Measurements from ENCODE around the gene RPL21.
"Not testable (repeated sequence)": the region's sequence is repeated elsewhere in the genome, so short reads cannot be mapped to it uniquely, and the experiment has no call there.

The RPL21 gene

DNA sequence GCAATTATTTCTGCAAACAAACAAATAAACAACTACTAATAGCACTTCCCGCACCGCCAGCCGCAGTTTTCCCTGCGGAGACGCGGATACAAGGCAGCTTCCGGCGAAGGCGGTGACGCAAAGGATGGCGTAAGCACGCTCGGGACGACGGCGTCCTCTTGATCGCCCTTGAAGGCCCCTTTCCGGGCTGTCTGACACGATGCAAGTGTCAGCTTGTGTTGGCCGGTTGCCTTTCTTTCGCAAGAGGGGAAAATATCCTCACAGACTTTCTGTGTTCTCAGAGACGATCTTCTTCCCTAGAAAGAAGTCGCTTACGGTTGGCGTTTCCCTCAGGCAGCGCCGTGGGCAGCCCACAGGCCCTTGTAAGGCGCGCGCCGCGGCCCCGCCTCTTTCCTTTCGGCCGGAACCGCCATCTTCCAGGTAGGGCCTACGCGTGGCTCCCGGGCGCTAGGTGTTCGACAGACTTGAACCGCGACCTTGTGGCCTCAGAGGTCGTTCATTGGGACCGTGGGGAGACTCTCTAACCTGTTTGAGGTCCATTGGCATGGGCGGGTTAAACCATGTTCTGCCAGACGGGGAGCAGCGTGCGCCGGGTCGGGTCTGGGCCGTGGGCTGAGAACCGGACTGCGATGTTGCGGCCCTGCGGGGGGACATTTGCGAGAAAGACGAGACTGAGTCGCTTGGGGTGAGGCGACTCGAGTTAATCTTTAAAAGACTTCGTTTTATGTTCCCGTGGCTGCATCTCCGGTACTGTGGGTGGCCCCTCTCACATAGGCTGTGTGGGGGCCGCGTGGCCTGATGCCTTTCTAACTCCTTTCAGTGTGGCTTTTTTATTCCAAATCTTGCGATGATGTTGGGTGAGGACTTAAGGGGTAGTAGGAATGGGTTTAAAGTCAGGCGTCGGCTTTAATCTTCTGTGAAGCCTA is at the start of gene RPL21:
Gene RPL21 (plus strand): TSS at position 393 of the 926 bp plus-strand sequence. CDS start 2,219 bp downstream, outside the sequence.
- DNase-seq = peak; percentile 94

DNA sequence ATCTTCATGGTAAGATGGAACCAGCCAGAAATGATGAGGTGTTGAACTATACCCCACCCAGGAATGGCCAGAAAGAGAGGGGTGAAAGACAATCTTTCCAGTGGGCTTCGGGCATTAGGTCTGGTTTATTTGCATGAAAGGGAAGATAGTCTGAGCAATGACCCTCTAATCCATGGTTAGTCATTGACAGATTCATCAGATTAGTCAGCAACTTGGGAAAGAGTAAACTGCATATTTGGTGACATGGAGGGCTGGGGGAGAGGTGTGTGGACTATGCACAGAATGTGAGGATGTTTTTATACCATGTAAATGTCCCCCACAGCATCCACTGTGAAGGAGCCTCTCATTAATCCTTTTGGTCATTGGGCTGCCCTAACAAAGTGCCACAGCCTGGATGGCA is 49.7 kb upstream of the RPL21 start:
- no peak for DNase-seq

DNA sequence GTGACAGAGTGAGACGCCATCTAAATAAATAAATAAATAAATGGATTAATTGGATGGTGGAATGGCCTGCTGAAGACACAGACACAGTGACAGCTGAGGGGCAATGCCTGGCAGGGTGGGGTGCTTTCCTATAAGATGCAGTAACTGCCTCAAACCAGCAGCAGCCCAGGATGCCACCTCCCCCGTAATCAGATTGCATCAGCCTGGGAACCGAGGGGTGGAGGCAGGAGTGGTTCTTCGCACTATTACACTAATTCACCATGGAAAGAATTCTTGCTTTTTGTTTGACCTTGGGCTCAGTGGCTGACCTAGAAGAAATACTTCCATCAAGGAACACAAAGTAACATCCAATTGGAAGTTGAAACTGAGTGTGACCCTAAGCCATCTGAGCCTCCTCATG is 48.2 kb upstream of the RPL21 start:
- DNase-seq = no peak

DNA sequence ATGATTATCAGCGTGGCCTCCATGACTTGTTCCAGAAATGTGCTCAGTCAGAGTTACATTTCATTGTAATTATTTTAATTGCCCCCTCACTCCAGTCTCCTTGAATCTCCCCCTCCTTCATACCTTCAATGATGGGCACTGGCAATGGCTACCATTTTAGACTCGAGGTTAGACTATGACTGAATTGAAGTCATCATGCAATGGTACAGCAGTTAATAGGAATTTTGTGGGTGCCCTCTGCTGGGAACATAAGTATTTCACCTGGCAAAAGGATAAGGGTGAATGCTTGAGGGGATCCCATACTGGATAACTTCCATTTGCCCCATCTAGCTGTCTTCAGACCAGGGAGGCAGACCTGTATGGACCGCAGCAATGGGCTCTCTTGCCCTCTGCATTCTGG is 47.5 kb upstream of the RPL21 start:
- DNase-seq = no peak

DNA sequence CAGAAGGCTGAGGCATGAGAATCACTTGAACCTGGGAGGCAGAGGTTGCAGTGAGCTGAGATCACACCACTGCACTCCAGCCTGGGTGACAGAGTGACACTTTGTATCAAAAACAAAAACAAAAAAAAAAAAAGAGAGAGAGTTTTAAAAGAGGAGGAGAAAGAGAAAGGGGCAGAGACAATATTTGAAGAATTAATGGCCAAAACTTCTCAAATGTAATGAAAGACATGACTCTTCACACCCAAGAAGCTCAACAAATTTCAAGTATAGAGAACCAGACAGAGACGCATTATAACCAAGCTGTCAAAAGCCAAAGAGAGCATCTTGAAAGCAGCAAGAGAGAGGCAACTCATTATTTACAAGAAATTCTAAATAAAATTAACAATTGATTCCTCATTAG is 42.8 kb upstream of the RPL21 start:
- no peak for DNase-seq

DNA sequence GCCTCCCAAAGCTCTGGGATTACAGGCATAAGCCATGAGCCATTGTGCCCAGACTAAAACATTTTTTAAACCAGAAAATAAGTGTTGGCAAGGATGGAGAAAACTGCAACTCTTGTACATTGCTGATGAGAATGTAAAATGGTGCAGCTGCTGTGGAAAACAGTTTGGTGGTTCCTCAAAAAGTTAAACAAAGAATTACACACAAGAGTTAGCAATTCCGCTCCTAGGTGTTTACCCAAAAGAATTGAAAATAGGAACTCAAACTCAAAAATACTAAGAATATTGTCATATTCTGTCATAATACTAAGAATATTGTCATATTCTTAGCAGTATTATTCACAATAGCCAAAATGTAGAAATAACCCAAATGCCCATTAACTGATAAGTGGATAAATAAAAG is 40.1 kb upstream of the RPL21 start:
- DNase-seq = no peak

DNA sequence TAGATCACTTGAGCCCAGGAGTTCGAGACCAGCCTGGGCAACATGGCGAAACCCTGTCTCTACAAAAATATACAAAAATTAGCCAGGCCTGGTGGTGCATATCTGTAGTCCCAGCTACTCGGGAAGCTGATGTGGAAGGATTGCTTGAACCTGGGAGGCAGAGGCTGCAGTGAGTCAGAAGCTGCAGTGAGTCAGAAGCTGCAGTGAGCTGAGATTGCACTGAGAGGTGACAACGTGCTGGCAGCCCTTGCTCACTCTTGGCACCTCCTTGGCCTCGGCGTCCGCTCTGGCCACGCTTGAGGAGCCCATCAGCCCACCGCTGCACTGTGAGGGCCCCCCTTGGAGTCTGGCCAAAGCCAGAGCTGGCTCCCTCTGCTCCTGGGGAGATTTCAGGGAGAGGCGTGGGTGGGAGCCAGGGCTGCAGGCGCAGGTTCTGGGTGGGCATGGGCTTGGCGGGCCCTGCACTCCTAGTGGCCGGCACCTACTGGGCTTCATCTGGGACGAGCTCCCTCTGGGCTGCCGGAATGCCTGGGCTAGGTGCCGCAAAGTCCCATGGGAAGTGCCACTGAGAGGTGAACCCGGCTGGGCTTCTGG is 39.5 kb upstream of the RPL21 start:
- no peak for DNase-seq

DNA sequence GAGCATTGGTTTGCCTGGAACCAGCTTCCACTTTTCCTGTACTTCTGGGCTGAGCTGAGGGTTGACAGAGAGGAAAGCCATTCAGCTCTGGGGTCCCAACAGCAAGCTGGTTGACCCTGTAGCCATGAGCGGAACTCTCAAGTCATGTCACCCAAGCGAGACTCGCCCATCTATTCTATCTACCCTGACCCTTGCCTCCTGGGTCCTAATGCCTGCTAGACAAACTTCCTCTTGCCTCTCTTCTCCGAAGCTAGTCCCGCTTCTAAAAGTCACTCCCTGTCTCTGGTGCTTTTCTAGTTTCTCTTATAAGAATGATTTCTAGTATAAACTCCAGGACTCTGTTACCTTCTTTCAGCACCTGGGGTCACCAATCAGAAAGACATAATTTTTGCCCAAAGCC is 38.0 kb upstream of the RPL21 start:
- not testable (repeated sequence) for DNase-seq

DNA sequence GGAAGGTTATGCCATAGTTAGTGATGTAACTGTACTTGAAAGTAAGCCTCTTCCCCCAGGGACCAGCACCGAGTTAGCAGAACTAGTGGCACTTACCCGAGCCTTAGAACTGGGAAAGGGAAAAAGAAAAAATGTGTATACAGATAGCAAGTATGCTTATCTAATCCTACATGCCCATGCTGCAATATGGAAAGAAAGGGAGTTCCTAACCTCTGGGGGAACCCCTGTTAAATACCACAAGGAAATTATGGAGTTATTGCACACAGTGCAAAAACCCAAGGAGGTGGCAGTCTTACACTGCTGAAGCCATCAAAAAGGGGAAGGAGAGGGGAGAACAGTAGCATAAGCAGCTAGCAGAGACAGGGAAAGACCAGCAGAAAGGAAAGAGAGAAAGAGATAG is 33.6 kb upstream of the RPL21 start:
- DNase-seq = not testable (repeated sequence)

DNA sequence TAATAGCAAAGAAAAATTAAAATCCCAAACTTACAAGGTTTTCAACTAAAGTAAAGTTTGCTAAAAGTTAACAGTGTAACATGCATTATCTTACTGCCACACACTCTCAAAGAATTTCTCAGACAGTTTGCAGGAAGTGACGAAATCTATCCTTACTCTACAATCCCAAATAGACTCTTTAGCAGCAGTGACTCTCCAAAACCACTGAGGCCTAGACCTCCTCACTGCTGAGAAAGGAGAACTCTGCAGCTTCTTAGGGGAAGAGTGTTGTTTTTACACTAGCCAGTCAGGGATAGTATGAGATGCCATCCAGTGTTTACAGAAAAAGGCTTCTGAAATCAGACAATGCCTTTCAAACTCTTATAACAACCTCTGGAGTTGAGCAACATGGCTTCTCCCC is 32.5 kb upstream of the RPL21 start:
- not testable (repeated sequence) for DNase-seq

DNA sequence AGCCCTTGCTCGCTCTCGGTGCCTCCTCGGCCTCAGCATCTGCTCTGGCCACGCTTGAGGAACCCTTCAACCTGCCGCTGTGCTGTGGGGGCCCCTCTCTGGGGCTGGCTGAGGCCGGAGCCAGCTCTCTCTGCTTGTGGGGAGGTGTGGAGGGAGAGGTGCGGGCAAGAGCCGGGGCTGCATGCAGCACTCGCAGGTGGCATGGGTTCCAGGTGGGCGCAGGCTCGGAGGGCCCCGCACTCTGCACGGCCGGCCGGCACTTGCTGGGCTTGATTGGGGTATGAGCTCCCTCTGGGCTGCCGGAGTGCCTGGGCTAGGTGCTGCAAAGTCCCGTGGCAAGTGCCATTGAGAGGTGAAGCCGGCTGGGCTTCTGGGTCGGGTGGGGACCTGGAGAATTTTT is 31.7 kb upstream of the RPL21 start:
- DNase-seq = no peak

DNA sequence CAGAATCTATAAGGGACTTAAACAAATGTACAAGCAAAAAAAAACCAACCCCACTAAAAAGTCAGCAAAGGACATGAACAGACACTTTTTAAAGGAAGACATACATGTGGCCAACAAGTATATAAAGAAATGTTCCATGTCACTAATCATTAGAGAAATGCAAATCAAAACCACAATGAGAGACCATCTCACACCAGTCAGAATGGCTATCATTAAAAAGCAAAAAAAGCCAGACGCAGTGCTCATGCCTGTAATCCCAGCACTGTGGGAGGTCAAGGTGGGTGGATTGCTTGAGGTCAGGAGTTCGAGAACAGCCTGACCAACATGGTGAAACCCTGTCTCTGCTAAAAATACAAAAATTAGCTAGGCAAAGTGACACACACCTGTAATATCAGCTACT is 29.3 kb upstream of the RPL21 start:
- DNase-seq = not testable (repeated sequence)

DNA sequence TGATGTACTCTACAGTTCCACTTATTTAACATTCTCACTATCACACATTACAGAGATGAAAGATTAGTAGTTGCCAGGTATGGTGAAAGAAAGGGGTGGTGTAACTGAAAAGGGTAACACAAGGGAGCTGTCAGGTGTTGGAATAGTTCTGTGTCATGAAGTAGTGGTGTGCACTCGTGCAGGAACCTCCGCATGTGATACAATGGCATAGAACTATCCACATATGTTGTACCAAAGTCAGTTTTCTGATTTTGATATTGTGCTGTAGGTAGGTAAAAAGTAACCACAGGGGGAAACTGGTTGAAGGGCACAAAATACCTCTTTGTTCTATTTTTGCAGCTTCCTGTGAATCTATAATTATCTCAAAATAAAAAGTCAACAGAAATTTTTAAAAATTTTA is 24.4 kb upstream of the RPL21 start:
- no peak for DNase-seq

DNA sequence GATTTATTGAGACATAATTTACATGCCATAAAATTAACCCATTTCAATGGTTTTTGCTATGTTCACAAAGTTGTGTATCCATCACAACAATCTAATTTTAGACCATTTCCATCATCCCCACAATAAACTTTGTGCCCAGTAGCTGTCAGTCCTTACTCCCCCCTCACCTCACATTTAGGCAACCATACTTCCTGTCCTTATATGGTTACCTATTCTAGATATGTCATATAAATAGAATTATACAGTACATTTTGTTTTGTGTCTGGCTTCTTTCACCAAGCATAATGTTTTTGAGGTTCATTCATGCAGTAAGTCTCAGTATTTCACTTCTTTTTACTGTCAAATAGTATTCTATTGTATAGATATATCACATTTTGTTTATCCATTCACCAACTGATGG is 23.2 kb upstream of the RPL21 start:
- no peak for DNase-seq

DNA sequence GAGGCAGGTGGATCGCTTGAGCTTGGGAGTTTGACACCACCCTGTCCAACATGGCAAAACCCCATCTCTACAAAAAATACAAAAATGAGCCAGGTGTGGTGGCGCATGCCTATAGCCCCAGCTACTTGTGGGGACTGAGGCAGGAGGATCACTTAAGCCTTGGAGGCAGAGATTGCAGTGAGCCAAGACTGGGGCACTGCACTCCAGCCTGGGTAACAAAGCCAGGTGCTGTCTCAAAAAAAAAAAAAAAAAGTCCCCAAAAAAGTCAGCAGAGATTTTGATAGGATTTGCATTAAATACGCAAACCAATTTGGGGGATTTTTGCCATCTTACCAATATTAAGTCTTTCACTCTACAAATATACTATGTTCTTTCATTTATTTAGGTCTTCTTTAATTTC is 21.7 kb upstream of the RPL21 start:
- DNase-seq = no peak

DNA sequence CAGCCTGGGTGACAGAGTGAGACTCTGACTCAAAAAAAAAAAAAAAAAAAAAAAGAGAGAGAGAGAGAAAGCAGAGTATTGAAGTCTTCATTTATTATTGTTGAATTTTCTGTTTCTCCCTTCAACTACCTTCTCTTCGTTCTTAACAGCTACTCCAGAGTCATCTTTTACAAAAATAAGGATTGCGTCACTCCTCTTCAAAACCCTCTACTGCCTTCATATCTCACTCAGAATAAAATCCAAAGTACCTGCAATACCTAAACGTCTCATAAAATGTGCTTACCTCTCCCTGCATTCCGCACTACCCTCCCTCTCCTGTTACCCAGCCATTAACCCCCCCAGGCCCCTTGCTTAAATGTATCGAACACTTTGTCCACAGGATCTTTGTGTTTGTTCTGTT is 17.4 kb upstream of the RPL21 start:
- DNase-seq = no peak

DNA sequence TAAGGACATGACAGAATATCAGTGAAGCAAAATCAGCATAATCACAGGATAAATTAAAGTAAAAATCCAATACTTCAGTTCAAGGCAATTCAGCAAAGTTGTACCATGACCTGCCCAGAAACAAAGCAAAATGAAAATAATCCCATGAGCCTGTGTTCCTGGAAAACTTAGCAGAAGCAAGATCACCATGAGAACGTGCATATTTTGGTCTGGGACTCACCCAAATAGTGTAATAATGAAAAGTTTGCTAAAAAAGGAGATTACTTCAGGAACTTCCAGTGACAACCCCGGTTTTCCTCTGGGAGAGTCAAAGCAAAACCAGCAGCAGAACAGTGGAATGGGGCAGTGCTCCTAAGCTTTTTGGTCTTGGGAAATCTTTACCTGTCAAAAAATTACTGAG is 14.9 kb upstream of the RPL21 start:
- no peak for DNase-seq

DNA sequence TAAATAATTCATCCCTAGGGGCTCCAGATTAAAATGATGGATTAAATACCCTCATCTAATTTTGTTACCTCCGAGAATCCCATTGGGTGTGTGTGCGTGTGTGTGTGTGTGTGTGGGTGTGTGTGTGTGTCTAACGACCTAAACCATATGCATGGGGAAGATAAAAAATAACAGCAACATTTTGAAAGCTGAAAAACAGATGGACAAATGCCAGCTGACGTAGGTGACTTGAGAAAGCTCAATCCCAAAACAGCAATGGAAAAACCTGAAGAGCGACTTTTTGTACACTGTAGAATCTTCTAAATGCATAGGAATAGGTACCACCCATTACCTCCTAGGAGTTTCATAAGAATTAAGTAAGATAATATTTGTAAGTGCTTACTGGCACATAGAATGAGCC is 8.7 kb upstream of the RPL21 start:
- DNase-seq = no peak

DNA sequence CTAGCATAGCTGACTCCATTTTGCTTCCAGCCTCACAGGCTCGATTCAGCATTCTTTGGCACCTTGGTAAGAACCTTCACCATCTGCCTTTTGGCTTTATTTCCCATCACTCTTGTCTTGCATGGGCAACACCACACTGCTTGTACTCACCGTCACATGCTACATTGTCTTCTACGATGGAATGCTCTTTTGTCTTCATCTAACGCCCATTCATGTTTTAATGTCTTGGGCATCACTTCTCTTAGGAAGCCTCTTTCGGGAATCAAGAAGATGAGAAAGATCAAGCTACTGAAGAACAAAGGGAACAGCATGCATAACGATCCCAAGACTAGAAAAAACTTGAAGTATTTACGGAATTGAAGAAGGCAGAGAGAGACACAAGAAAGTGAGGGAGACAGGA is 5.7 kb upstream of the RPL21 start:
- no peak for DNase-seq

DNA sequence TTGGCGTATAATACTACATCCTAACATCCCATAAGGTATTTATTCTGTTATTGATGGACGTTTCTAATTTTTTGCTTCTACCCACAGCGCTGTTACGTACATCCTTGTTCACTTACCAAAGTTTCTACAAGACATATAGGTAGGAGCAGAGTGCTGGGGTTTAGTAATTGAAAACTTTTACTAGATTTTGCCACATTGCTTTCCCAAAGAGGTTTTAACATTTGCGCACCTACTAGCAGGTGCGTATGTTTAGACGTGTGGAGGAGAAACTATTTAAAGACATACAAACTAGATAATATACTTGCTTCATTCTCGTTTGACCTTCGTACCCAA is 559 bp upstream of the RPL21 start:
- DNase-seq = no peak

DNA sequence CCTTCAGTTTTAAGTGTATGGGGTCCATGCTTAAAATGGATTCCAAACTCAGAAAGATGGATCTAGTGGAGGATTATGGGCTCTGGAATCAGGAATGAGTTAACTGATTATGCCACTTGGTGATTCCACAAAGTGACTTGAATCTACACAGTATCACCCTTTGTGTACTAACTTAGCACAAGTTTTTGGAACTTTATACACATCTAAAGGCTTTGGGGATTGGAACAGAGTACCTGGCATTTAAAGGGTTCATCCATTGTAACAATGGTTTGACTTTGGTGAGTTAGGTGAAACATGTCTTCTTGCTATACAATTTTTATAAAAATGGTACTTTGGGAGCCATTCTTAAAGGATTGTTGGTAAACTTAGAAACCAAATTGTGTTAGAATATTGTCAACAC is 1.1 kb downstream of the RPL21 start:
- no peak for DNase-seq

DNA sequence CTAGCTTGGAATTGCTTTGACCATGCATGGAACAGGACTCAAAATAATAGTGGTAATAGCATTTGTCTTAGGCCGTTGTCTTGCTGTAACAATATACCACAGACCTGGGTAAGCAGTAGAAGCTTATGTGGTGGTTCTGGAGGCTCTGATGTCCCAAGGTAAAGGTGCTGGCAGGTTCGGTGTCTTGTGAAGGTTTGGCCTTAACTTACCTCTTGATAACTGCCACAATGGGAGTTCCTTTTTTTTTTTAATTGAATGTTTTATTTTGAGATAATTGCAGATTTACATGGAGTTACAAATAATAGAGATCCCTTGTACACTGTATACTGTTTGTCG is 5.8 kb downstream of the RPL21 start:
- no peak for DNase-seq

DNA sequence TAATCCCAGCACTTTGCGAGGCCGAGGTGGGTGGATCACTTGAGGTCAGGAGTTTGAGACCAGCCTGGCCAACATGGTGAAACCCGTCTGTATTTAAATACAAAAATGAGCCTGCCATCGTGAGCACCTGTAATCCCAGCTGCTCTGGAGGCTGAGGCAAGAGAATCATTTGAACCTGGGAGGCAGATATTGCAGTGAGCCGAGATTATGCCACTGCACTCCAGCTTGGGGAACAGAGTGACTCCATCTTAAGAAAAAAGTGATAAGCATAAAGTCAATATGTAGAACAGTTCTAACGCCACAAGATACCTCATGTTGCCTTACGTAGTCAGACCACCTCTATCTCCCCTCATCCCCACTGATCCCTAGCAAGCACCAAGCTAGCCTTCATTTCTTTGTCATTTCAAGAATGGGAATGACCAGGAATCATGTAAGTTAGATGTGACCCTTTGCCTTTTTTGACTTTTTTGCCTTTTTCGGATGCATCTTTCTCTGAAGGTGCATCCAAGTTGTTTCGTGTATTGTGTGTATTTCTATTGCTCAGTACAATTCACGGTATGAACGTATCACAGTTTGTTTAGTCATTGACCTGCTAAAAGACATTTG is 6.4 kb downstream of the RPL21 start:
- DNase-seq = no peak

DNA sequence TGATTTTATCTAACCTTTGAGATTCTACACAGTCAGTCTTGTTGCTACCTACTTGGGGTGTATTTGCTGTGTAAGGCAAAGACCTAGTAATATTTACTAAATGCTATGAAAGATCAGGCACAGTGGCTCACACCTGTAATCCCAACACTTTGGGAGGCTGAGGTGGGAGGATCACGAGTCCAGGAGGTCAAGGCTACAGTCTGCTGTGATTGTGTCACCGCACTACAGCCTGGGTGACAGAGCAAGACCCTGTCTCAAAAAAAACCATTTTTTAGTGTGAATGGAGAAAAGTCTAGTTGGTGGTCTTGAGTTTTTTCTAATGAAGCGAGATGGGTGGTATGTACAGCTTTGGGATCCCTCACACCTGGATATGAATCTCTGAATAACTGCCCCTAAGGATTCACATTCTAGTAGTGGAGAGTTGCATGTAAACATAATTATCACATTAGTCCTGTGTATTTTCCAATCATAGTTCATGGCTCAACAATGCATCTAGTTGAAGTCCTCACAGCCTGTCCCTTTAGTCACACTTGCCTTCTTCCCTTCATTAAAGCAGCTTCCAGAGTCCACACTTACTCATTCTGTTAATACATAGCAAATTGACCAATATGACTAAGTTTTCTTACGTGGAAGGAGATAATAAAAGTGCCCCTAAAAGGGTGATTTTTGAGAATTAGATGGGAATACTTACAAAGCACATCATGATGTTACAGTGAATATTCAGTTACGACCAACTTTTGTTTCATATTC is 7.5 kb downstream of the RPL21 start:
- no peak for DNase-seq

All from stimulated activated CD4-positive, alpha-beta T cell treated with anti-CD3 and anti-CD28 coated beads, Interleukin-15, amount 100 ng/mL, for 24 hours (primary cell).